H1 (cell line): ENCODE results near the gene TFR2. TPM values are rescaled to one million over a fixed set of nuclear protein-coding genes. Genes with fewer than 3 reads are reported as not detected.

Source experiments
- CTCF ChIA-PET: fragments of 300-600 bp; sonication (Branson Sonifier 250); formaldehyde crosslinking; loops from one replicate; lab custom pipeline; 2021; ENCODE audit not compliant: partially characterized antibody; lab: Charles Lee
- POLR2A ChIA-PET: fragments of 300-600 bp; sonication (Branson Sonifier 250); formaldehyde crosslinking; loops from one replicate; lab custom pipeline; 2021; ENCODE audit warnings: inconsistent platforms; ENCODE audit not compliant: partially characterized antibody; lab: Charles Lee
- DNase-seq, 2 experiments: peaks; one replicate each; pipeline versions ENCODE4 v3.0.0 to v3.0.0-alpha.2; 2010 to 2022; ENCODE audit warnings: low spot score in 2 of 2, low read depth in 1 of 2, mixed read lengths in 1 of 2
- FAIRE-seq: peaks from 2 replicates; lab custom pipeline; 2011; peaks lifted over from hg19 to GRCh38; lab: Jason Lieb, UNC
- H2AFZ ChIP-seq: 2 replicates; pipeline ENCODE4 v1.8.1; 2012; ENCODE audit warnings: low read length, inconsistent platforms
- H2AK5ac ChIP-seq: 2 replicates; pipeline ENCODE4 v1.6.1; 2013; ENCODE audit warnings: low read depth, low read length
- H2BK120ac ChIP-seq: replicated peaks from 2 replicates; pipeline ENCODE3; 2013; ENCODE audit warnings: low read depth, low read length, inconsistent platforms
- H2BK12ac ChIP-seq: 2 replicates; pipeline ENCODE4 v1.6.1; 2013; ENCODE audit warnings: low read depth, low read length
- H2BK15ac ChIP-seq: 2 replicates; pipeline ENCODE4 v1.6.1; 2013; ENCODE audit warnings: low read length
- H2BK20ac ChIP-seq: 2 replicates; pipeline ENCODE4 v1.6.1; 2013; ENCODE audit warnings: low read length
- H2BK5ac ChIP-seq: 2 replicates; pipeline ENCODE4 v1.6.1; 2013; ENCODE audit warnings: low read depth, low read length
- H3K14ac ChIP-seq: 2 replicates; pipeline ENCODE4 v1.6.1; 2013; ENCODE audit warnings: inconsistent platforms; ENCODE audit not compliant: insufficient read length
- H3K18ac ChIP-seq: 2 replicates; pipeline ENCODE4 v1.6.1; 2013; ENCODE audit warnings: low read length; ENCODE audit errors: extremely low read depth
- H3K23ac ChIP-seq: 2 replicates; pipeline ENCODE4 v1.6.1; 2013; ENCODE audit warnings: inconsistent platforms; ENCODE audit not compliant: insufficient read length
- H3K23me2 ChIP-seq: 2 replicates; pipeline ENCODE4 v1.6.1; 2013; ENCODE audit warnings: low read depth, low read length
- H3K27ac ChIP-seq: 2 replicates; pipeline ENCODE4 v1.6.1; 2011; ENCODE audit warnings: low read depth, low read length, inconsistent platforms
- H3K27me3 ChIP-seq, 4 experiments: replicated peaks in 1 of 4; 1 replicate in 1 of 4; 2 replicates in 3 of 4; pipeline versions ENCODE4 v1.6.1 to v1.8.1; 2011 to 2013; ENCODE audit warnings: low read length in 3 of 4, mild to moderate bottlenecking in 3 of 4, inconsistent platforms in 2 of 4, mixed read lengths in 2 of 4, moderate library complexity in 1 of 4; ENCODE audit not compliant: control insufficient read depth in 3 of 4, insufficient read depth in 3 of 4; ENCODE audit errors: extremely low read depth in 1 of 4
- H3K36me3 ChIP-seq, 4 experiments: 2 replicates each; pipeline versions ENCODE4 v1.6.1 to v1.8.1; 2011 to 2013; ENCODE audit warnings: mild to moderate bottlenecking in 4 of 4, low read length in 3 of 4, moderate library complexity in 2 of 4, control low read depth in 1 of 4, inconsistent platforms in 1 of 4; ENCODE audit not compliant: insufficient read depth in 4 of 4, control insufficient read depth in 2 of 4
- H3K4ac ChIP-seq: replicated peaks from 2 replicates; pipeline ENCODE3; 2013; ENCODE audit warnings: low read length, low read depth, mixed read lengths, inconsistent platforms; ENCODE audit not compliant: insufficient read length
- H3K4me1 ChIP-seq, 4 experiments: replicated peaks in 1 of 4; 1 replicate in 1 of 4; 2 replicates in 3 of 4; pipeline versions ENCODE4 v1.6.1 to v1.8.1; 2011 to 2013; ENCODE audit warnings: low read length in 3 of 4, inconsistent platforms in 2 of 4, mixed read lengths in 1 of 4; ENCODE audit not compliant: insufficient read depth in 4 of 4, control insufficient read depth in 3 of 4
- H3K4me2 ChIP-seq, 2 experiments: 2 replicates each; pipeline versions ENCODE4 v1.6.1 to v1.8.1; 2011 to 2013; ENCODE audit warnings: low read depth in 2 of 2, low read length in 2 of 2, control low read depth in 1 of 2, inconsistent platforms in 1 of 2, mild to moderate bottlenecking in 1 of 2; ENCODE audit not compliant: insufficient read depth in 1 of 2
- H3K4me3 ChIP-seq, 4 experiments: fragments of 200-600, 300-600 bp in 1 of 4; sonication (generic), shearing (Covaris generic), sonication (Bioruptor Twin) in 1 of 4; 2 replicates each; pipeline versions ENCODE4 v1.5.1 to v1.8.1; 2011 to 2016; ENCODE audit warnings: low read length in 4 of 4, low read depth in 3 of 4, control low read depth in 2 of 4, inconsistent platforms in 2 of 4, mild to moderate bottlenecking in 2 of 4, mixed read lengths in 1 of 4, moderate library complexity in 1 of 4; ENCODE audit not compliant: insufficient read depth in 2 of 4; ENCODE audit errors: extremely low read depth in 1 of 4
- H3K56ac ChIP-seq: replicated peaks from 2 replicates; pipeline ENCODE3; 2013; ENCODE audit warnings: low read depth, mild to moderate bottlenecking, mixed read lengths, low read length, inconsistent platforms; ENCODE audit not compliant: insufficient read length
- H3K79me1 ChIP-seq: 2 replicates; pipeline ENCODE4 v1.6.1; 2013; ENCODE audit warnings: low read depth, low read length, control low read depth
- H3K79me2 ChIP-seq, 2 experiments: 2 replicates each; pipeline versions ENCODE4 v1.6.1 to v1.8.1; 2012 to 2013; ENCODE audit warnings: low read length in 2 of 2, mild to moderate bottlenecking in 2 of 2, inconsistent platforms in 1 of 2; ENCODE audit not compliant: insufficient read depth in 2 of 2, control insufficient read depth in 1 of 2
- H3K9ac ChIP-seq, 4 experiments: replicated peaks in 1 of 4; 1 replicate in 1 of 4; 2 replicates in 3 of 4; pipeline versions ENCODE4 v1.6.1 to v1.8.1; 2011 to 2013; ENCODE audit warnings: low read depth in 3 of 4, low read length in 3 of 4, control low read depth in 2 of 4, mild to moderate bottlenecking in 2 of 4, moderate library complexity in 2 of 4, inconsistent platforms in 1 of 4; ENCODE audit errors: extremely low read depth in 1 of 4
- H3K9me3 ChIP-seq, 2 experiments: 2 replicates each; pipeline versions ENCODE4 v1.6.1 to v1.8.1; 2012 to 2013; ENCODE audit warnings: mild to moderate bottlenecking in 2 of 2, moderate library complexity in 2 of 2, control low read depth in 1 of 2, inconsistent platforms in 1 of 2, low read depth in 1 of 2, low read length in 1 of 2, mixed read lengths in 1 of 2; ENCODE audit not compliant: insufficient read depth in 2 of 2
- H4K20me1 ChIP-seq, 2 experiments: replicated peaks in 1 of 2; 2 replicates each; pipeline versions ENCODE3 to v1.8.1; 2011 to 2013; ENCODE audit warnings: inconsistent platforms in 2 of 2, low read length in 2 of 2, mild to moderate bottlenecking in 1 of 2; ENCODE audit not compliant: insufficient read depth in 2 of 2, control insufficient read depth in 1 of 2
- H4K5ac ChIP-seq: 2 replicates; pipeline ENCODE4 v1.6.1; 2013; ENCODE audit warnings: low read length, low read depth, mixed read lengths, inconsistent platforms; ENCODE audit not compliant: insufficient read length
- H4K8ac ChIP-seq: 2 replicates; pipeline ENCODE4 v1.8.0; 2013; ENCODE audit warnings: mild to moderate bottlenecking, moderate library complexity, low read length, inconsistent platforms; ENCODE audit not compliant: insufficient read depth; ENCODE audit errors: extremely low read depth
- H4K91ac ChIP-seq: replicated peaks from 2 replicates; pipeline ENCODE3; 2013; ENCODE audit warnings: low read length, mixed read lengths, inconsistent platforms; ENCODE audit not compliant: insufficient read length
- CBX5 ChIP-seq: fragments of 300-800, 300-1000 bp; sonication (generic); IDR thresholded peaks from 2 replicates; pipeline ENCODE4 v1.7.1; 2016; ENCODE audit warnings: antibody characterized with exemption, low read length, low read depth
- CREB1 ChIP-seq: IDR thresholded peaks from 2 replicates; pipeline ENCODE4 v1.6.1; 2012; ENCODE audit warnings: inconsistent platforms
- EGR1 ChIP-seq: IDR thresholded peaks from 2 replicates; pipeline ENCODE4 v1.6.1; 2011; ENCODE audit warnings: low read depth, low read length, borderline replicate concordance
- MAFK ChIP-seq: IDR thresholded peaks from 2 replicates; pipeline ENCODE4 v1.6.1; 2012; ENCODE audit warnings: low read depth, mild to moderate bottlenecking, improper control_type of control experiment, low read length
- RNF2 ChIP-seq: fragments of 200-900, 300-1000 bp; sonication (generic); IDR thresholded peaks from 2 replicates; pipeline ENCODE4 v1.7.1; 2016; ENCODE audit warnings: borderline replicate concordance, low read depth, mild to moderate bottlenecking, antibody characterized with exemption, low read length; ENCODE audit not compliant: poor library complexity, severe bottlenecking; ENCODE audit errors: missing control alignments
- TCF12 ChIP-seq: IDR thresholded peaks from 2 replicates; pipeline ENCODE4 v1.6.1; 2011; ENCODE audit warnings: low read depth, mild to moderate bottlenecking, low read length
- TEAD4 ChIP-seq: IDR thresholded peaks from 2 replicates; pipeline ENCODE4 v1.6.1; 2012; ENCODE audit warnings: low read depth, low read length, inconsistent platforms, mixed read lengths
- WGBS, 2 experiments: shearing (Covaris generic) in 1 of 2; methylation state at CpG; one replicate each; pipeline versions ENCODE4 v1.1.6 to v1.1.7; 2013 to 2015; ENCODE audit warnings: low lambda C conversion rate in 2 of 2, mixed read lengths in 2 of 2, inconsistent platforms in 1 of 2, low coverage in 1 of 2, missing lambda C conversion rate in 1 of 2; ENCODE audit not compliant: insufficient replicate concordance in 2 of 2, insufficient coverage in 1 of 2, insufficient read length in 1 of 2; ENCODE audit errors: extremely low coverage in 1 of 2, missing lambda C conversion rate in 1 of 2; 5-methylcytosine and 5-hydroxymethylcytosine counted together
- polyA plus RNA-seq, 7 experiments: library from polyadenylated mRNA; depleted of rRNA in 3 of 7; stranded (reverse) in 5 of 7; unstranded in 2 of 7; fragments of >200 nt in 5 of 7; fragments of 200-250 nt in 2 of 7; gene quantifications; 1 replicate in 5 of 7; 2 replicates in 1 of 7; 4 replicates in 1 of 7; pipeline versions ENCODE4 v1.2.1 to v1.2.3, GENCODE V29; 2011 to 2013; ENCODE audit warnings: missing spikeins in 2 of 7, mixed read lengths in 2 of 7
- total RNA-seq: library from RNA; stranded (reverse); fragmentation: NEBNext Ultra II Directional; extraction: Animal tissue kit (Norgen Biotek cat#: 25700); gene quantifications from 2 replicates; pipeline ENCODE4 v1.2.1, GENCODE V29; 2021
- TF ChIP-seq, protein P1 (sequence below): IDR thresholded peaks from 2 replicates; pipeline ENCODE4 v1.6.1; 2012; ENCODE audit warnings: low read length, inconsistent platforms
- TF ChIP-seq, protein P2 (sequence below): IDR thresholded peaks from 2 replicates; pipeline ENCODE4 v1.6.1; 2011; ENCODE audit warnings: low read length, improper control_type of control experiment

Gene TFR2
- total and polyA plus RNA-seq, 2 of the 8 experiments (the other 6 are each of a cell fraction or from before 2014, with no cell fraction given) = 4.6 to 5.7 TPM

DNA sequence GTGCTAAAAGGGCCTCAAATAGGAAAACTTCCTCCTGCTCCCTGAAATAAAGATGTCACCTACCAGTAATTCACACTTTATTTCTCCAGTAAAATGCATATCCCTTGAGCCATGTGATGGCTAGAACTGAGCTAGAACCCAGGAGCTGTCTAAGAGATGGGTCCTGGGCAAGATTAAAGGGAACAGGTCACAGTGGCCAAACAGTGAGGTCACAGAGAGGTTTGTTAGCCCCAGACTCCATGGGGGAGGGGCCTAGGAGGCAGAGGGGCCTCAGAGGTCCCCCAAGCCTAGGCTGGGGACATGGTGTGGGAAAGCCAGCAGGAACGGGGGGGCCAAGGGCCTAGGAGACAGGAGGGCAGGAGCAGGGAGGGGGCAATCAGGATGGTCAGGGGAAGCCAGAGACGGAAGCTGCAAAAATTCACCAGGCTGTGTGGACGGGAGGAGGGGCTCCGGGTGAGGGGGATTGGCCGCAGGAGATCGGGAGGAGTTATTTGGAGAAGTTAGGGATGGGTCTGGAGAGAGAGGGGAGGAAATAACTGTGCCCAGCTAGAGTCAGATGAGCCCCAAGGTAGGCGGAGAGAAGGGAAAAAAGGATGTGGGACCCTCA is 51.9 kb downstream of the TFR2 start:
- Histone ChIP-seq H4K5ac (peak overlapping the region; percentile 11), H4K8ac (no peak overlapping the region), H3K18ac (peak overlapping the region; percentile 13), H3K27ac (no peak overlapping the region), H2BK20ac (no peak overlapping the region), H3K27me3 (peaks cover 0 to 2% (median under 1%) of the 10 kb centered on the region in 4 experiments; a peak in 4 of 7 replicates), H3K4ac (no peak overlapping the region), H3K9me3 (no peaks in the 10 kb centered on the region), H3K56ac (no peak overlapping the region), H3K23me2 (peaks cover 10% of the 10 kb centered on the region), H3K4me3 (peak overlapping the region in 1 of 4 experiments; percentile 1; a peak in 2 of 8 replicates), H4K91ac (no peak overlapping the region), H3K36me3 (no peaks in the 10 kb centered on the region), H3K4me1 (peaks cover 0 to 19% (median 10%) of the 10 kb centered on the region in 4 experiments; a peak in 6 of 7 replicates), H2BK15ac (no peak overlapping the region), H3K79me2 (no peaks in the 10 kb centered on the region), H3K79me1 (no peaks in the 10 kb centered on the region), H3K9ac (no peak overlapping the region), H3K4me2 (peak overlapping the region; percentile 54 to 57), H2BK5ac (0 out of 2 replicates have a peak overlapping the region, but pooled peaks have one; percentile 18), H3K23ac (no peak overlapping the region), H2AFZ (no peak overlapping the region), H2BK120ac (no peak overlapping the region), H4K20me1 (peaks cover 0 to 4% of the 10 kb centered on the region in 2 experiments), H2AK5ac (no peak overlapping the region), H2BK12ac (0 out of 2 replicates have a peak overlapping the region, but pooled peaks have one; percentile 2), H3K14ac (no peak overlapping the region)
- CTCF ChIA-PET = interaction anchor here (0.5 to 11.4 kb wide), 17 partner anchors 12 to 237 kb away, joined by 3 to 171 read pairs (median 6); partner anchors contain the start of genes MOSPD3 and PCOLCE
- POLR2A ChIA-PET = interaction anchor here (0.8 to 10.0 kb wide), 19 partner anchors 8 to 160 kb away, joined by 3 to 172 read pairs (median 4); partner anchors contain the start of genes MEPCE, MOSPD3, PCOLCE and ZCWPW1
- WGBS, 2 experiments = 45% methylated on average over 7 of the region's 7 CpGs; no CpG with 5 or more reads in 1 of the 2 experiments
- DNase-seq (no peak), FAIRE-seq (no peak)
- TF ChIP-seq TCF12 (no peak), TEAD4 (no peak), EGR1 (no peak), RNF2 (no peak), CREB1 (no peak), CBX5 (no peak), MAFK (no peak)
- TF ChIP-seq, protein P1, sequence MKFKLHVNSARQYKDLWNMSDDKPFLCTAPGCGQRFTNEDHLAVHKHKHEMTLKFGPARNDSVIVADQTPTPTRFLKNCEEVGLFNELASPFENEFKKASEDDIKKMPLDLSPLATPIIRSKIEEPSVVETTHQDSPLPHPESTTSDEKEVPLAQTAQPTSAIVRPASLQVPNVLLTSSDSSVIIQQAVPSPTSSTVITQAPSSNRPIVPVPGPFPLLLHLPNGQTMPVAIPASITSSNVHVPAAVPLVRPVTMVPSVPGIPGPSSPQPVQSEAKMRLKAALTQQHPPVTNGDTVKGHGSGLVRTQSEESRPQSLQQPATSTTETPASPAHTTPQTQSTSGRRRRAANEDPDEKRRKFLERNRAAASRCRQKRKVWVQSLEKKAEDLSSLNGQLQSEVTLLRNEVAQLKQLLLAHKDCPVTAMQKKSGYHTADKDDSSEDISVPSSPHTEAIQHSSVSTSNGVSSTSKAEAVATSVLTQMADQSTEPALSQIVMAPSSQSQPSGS = no peak
- TF ChIP-seq, protein P2, sequence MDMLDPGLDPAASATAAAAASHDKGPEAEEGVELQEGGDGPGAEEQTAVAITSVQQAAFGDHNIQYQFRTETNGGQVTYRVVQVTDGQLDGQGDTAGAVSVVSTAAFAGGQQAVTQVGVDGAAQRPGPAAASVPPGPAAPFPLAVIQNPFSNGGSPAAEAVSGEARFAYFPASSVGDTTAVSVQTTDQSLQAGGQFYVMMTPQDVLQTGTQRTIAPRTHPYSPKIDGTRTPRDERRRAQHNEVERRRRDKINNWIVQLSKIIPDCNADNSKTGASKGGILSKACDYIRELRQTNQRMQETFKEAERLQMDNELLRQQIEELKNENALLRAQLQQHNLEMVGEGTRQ = no peak
